DMS 273 treated with DMSO at 0.1 percent for 48 hours (cell line): ENCODE results near the gene GLP2R.

Experiments
- DNase-seq: peaks from one replicate; lab custom pipeline; 2025; lab: John Stamatoyannopoulos, UW

GLP2R gene

DNA sequence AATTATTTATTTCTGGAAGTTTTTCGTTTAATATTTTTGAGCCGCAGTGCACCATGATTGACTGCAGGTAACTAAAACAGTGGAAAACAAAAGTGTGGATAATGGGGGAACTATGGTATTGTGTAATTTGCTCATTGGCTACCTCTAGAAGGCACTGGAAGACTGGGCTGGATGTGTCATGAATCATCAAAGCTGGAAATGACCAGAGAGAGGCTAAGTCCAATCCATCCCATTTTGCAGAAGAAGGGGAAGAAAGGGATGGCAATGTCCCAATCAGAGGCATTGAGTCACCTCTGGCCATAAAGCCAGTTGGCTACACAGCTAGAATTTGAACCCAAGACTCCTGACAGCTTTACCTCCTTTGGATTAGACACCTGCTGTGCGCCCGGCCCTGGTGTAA lies 29.3 kb downstream of the GLP2R start:
- DNase-seq: no peak

DNA sequence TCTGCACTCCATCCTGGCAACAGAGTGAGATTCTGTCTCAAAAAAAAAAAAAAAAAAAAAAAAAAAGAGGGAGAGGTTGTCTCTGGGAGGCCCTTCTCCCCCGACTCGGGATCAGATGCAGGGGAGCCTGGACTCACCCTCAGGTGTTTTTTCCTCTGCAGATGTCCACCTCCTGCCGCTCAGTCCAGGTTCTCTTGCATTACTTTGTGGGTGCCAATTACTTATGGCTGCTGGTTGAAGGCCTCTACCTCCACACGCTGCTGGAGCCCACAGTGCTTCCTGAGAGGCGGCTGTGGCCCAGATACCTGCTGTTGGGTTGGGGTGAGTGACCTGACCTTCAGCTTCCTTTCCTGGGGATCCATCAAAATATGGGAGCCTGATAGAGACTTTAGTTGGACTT lies 34.1 kb downstream of the GLP2R start:
- DNase-seq: no peak

DNA sequence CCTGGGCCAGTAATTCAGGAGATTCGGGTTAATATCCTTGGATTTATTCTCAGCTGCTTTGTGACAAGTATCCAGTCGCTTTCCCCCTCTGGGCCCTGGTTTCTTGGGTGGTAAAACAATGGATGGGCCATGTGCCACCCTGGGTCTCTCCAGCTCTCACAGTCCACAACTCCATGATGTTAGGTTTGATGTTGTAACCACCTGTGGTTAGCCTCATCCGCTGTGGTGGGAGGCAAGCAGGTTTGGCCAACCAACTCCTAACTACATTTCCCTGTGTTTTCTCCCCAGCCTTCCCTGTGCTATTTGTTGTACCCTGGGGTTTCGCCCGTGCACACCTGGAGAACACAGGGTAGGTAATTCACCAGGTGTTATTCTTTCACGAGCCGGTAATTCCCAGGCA lies 35.1 kb downstream of the GLP2R start:
- DNase-seq: no peak

DNA sequence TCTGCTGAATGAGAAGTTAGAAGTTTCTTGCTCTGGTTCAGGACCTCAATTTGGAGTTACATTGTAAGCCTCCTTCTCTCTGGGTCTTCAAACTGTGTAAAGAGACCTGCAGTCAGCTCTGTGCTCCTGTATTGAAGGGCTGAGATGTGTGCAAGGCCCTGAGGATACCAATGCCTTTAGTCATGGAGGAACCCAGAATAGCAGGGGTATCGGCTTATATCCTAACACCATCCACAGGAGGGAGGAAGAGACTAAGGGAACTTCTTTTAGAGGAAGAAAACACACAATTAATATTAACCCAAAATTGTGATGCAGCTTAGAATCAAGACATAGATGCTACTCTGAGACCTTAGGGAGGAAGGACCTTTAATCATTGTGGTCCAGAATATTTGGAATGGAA lies 36.5 kb downstream of the GLP2R start:
- DNase-seq: no peak

DNA sequence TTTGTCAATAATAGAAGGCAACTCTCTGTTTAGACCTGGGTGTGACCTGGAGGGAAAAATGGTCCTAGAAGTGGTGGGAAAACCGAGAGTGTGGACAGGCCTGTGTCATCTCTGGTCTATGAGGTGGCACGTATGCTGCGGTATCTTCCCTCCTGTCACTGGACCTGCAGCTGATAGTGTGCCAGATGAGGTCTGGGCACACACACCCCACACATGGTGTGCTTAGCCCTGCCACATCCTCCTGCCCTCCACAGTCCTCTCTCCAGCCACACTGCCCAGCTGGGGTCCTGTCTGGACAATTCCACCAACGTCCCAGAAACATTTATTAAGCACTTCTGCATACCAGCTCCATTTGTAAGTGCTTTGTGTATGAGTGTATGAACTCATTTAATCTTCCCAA lies 37.2 kb downstream of the GLP2R start:
- DNase-seq: no peak

DNA sequence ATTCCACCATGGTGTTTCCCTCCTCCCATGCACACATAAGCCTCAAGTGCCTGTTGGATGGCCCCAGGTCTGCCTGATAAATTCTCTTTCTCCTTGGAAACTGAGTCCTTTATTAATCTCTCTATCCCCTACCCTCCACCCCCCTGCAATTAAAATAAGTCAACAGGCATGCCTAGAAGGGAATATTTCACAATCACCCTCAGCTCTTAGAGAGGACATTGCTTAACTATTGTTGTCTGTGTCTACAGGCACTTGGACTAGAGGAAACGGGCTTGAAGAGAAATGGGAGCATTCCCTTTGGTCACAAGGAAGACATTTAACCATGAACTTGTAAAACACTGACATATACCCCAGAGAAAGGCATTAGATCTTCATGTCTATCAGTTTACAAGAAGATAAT lies 39.9 kb downstream of the GLP2R start:
- DNase-seq: no peak

DNA sequence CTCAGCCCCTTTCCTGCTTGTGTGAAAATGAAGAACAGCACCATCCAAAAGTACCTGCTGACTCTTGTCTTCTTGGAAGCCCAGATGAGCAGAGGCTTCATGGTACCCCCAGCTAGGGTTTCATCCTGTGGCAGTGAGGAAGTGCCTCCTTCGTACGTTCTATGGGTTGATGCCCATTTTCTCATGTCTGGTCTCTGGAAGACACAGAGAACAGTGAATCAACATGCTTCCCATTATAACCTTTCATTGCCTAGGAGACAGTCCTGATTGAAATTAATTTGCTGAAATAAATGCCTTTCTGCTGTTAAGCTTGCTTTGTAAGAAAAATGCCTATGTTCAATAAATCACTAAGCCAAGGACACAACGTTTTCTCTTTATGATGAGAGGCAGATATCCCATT lies 42.8 kb downstream of the GLP2R start:
- DNase-seq: no peak

DNA sequence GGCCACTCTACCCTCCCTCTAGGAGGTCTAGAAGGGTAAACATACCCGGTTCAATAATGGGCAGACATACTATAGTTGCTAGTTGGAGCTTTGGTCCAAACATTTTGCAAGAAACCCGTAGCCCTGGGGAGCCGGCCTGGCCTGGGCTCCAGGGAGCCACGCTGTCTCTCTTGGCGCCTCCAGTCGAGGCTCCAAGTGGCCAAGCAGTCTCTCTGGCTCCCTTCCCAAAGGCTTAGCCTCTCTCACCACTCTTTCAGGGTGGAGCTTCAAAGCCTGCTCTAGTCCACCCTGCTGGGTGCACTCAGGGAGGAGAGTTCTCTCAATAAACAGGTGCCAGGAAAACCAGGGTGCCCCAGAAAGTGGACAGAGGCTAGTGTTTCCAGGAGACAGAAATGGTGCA lies 47.1 kb downstream of the GLP2R start:
- no peak for DNase-seq

DNA sequence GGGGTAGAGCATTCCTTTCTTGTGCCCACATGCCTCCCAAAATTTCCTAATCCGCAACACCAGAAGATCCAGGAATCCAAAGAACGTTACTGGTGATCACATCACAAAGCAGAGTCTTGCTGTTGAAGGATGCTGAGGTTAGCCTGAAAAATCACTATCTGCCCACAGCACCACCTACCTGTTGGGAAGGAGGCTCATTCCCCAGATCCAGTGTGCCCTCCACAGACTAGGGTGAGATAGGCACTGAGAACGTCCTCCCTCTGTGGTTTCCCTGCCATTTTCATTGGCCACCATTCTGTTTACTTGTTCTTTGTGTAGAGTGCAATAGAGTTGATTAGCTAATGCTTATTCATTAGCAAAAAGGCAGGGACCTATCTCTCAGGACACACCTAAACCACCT lies 49.0 kb downstream of the GLP2R start:
- DNase-seq: no peak

DNA sequence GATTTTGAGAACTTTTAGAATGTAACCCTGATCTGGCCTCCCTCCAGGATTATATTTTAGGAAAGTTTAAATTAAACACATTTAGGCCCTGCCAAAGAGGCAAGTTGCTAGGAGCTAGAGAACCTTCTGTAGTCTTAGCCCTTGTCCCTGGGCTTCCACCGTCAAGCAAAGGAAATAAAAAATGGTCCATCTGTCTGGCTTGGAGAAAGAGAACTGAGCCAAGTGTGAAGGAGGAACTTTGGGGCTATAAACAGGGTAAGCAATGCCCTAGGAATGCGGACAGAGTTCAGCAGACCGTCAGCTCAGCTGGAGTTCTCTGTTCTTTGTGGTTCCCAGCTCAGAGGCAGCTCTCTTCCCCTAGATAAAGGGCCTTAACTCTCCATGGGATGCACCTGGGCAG lies 49.7 kb downstream of the GLP2R start:
- no peak for DNase-seq

DNA sequence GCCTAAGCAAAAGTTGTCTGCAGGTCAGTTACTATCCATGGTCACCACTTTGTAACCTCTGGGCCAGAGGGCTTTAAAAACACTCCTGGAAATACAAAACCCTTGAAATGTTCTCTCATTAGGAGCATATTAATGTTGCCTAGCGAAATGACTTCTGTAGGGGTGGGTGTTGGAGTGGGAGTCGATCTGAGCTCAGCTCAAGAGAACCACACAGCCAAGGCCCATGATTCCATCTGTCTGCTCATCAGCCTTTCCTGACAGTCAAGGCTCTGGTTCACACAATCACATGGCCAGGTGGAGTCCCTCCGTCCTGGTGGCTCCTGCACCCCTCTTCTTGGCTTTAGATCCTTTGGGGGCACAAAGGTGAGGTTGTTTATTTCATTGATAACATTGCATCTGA lies 52.6 kb downstream of the GLP2R start:
- DNase-seq: no peak

DNA sequence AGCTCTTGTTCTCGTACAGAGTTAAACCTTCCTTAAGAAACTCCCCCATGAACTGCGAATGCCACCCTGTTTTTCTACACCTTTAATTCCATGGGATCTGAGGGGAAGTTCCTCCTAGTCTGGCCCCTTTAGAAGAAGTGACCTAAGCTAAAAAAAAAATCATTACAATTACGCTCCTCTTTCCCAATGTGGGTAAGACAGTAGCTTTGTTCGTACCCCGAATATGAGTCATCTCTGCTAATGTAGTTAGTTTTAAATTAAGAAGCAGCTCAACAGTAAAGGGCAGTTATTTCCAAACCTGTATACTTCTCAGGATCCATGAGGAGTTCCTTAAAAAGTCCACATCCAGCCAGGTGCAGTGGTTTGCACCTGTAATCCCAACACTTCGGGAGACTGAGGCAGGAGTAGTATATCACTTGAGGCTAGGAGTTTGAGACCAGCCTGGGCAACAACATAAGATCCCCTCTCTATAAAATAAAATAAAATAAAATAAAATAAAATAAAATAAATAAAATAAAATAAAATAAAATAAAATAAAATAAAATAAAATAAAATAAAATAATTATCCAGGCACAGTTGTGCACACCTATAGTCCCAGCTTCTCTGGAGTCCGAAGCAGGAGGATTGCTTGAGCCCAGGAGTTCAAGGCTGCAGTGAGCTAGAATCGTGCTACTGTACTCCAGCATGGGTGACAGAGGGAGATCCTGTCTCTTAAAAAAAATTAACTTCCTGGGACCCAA lies 53.2 kb downstream of the GLP2R start:
- DNase-seq: no peak

DNA sequence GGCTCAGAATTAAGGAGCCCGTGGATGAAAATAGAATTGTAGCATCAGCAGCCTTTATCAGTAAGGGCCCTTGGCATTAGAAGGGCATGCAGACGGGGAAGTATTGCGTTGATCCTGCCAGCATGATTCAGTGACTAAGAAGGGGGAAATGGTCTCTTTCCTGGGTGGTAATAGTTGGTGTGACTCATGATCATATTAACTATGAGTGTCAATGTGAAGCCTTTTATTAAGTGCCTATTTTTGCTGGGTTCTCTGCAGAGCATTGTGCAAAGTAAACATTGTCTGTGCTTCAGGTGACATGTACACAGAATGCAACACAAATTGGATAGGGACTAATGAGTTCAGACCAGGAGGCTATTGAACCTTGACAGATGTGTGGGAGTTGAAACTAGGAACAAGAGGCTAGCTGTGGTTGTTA lies 54.9 kb downstream of the GLP2R start:
- no peak for DNase-seq

DNA sequence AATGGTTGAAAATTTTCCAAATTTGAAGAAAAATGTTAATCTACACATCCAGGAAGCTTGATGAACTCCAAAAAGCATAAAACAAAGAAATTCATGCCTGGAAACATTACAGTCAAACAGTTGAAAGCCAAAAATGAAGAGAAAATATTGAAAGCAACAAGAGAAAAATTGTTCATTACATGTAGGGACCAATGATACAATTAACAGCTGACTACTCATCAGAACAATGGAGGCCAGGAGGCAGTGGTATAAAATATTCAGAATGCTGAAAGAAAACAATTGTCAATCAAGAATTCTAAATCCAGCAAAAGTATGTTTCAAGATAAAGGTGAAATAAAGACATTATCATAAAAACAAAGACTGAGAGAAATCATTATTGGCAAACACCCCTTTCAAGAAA lies 57.7 kb downstream of the GLP2R start:
- no peak for DNase-seq

DNA sequence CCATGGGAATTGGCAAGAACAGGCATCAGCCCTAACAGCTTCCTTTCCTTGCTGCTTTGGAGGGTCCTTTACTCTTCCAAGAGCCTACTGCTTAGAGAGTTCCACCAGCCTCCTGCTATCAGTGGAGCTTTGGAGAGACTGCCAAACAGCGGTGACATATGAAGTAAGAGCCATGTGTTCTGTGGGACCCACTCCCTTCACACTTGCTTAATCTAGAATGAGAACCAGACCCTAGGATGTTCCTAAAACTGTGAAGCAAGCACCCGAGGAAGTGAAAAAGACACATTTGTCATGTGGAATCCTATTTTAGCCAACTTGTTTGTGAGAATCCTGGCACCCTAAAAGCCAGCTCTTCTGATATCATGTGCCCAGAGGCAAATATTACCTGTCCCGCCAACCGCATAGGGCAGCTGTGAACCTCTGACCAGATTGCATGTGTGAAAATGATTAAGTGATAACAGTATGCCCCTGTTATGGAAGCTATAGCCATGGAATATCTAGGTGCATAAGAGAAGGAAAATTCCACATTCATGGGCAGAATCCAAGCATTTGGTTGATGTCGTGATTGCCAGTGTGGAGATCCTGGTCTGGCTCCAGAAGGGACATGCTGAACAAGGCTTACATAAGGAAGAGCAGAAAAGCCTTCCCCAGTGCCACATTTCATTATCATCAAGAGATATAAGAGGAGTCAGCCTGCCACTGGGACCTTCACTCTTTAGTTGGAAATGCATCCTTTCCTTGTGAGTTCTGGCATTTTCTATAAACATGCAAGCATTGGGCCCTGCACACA lies 60.6 kb downstream of the GLP2R start:
- no peak for DNase-seq

DNA sequence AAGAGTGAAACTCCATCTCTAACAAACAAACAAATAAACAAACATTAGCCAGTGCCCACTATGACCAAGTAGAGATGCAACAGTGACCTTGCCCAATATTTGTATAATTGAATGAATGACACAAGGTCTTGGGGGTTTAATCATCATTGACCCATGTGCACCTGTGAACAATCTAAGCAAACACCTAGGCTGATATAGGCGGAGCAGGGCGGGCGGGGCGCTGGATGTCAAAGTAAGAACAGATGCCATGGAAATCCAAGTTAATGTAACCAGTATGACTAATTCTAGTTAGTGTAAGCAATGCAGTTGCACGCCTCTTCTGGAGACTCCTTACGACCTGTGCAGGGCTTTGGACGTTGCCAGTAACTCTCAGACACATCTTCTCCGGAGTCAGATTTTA lies 61.8 kb downstream of the GLP2R start:
- DNase-seq: no peak

DNA sequence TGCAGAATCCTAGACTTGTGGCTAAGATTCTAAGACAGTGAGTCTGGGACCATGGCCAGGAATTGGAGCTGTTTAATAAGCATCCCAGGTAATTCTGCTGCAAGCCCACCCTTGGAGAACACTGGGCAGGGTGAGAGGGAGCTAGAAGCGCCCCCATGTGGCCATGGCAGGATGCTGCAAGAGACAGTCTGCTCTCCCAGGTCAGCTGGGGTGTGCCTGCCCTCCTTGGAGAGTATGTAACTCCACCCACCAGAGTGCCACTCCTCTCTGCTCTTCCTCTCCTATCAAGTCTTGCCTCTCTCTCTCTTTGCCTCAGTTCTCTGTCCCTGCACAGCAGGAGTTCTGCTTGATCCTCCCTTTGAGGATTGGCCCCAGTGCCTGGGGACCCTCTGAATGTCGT lies 64.4 kb downstream of the GLP2R start:
- DNase-seq: no peak

DNA sequence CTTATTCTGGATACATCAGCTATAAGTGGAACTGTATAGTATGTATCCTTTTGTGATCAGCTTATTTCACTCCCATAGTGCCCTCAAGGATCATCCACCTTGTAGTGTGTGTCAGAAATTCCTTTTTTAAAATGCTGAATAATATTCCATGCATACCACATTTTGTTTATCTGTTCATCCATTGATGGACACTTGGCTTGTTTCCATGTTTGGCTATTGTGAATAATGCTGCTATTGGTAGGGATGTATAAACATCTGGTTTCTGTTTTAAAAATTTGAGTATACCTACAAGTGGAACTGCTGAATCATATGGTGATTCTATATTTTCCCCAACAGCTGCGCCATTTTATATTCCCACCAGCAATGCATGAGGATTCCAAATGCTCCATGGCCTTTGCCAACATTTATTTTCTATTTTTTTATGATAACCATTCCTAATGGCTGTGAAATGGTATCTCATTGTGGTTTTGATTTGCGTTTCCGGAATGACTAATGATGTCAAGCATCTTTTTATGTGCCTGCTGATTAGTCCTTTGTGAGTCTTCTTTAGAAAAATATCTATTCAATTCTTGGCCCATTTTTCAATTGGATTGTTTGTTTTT lies 67.8 kb downstream of the GLP2R start:
- no peak for DNase-seq

DNA sequence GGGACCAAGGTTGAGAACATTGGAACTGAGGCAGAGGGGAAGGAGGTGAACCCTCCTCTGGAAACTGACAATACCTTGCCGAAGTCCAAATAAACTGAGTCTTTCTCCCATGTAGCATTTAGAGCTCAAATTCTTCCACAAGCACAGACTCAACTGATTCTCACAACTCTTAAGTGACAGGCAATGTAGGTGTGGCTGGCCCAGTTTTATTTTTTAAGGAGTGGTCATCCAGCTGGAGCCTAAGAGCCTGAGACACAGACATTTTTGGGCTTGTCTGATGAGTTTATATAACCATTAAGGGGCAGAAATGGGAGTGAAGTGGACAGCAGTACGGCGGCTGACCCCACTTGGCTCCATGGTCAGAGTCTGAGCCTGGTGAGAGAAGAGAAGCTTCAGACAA lies 68.5 kb downstream of the GLP2R start:
- DNase-seq: no peak

DNA sequence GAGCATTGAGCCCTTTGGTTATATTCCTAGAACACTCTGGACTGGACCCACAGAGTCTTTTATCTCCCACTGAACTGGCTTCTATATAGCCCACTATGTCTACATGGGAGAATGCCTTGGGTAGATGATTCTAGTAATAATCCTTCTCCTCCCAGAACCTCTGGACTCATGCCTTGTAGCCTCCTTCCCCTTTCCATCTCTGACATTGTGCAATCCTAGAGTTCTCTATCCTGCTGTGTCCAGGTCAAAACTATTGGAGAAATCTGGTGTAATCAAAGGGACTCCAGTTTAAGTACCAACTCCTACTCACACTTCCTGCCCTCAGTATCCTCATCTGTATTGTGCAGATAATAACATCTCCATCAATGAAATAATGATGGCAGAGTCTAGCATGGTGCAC lies 70.2 kb downstream of the GLP2R start:
- DNase-seq: no peak

DNA sequence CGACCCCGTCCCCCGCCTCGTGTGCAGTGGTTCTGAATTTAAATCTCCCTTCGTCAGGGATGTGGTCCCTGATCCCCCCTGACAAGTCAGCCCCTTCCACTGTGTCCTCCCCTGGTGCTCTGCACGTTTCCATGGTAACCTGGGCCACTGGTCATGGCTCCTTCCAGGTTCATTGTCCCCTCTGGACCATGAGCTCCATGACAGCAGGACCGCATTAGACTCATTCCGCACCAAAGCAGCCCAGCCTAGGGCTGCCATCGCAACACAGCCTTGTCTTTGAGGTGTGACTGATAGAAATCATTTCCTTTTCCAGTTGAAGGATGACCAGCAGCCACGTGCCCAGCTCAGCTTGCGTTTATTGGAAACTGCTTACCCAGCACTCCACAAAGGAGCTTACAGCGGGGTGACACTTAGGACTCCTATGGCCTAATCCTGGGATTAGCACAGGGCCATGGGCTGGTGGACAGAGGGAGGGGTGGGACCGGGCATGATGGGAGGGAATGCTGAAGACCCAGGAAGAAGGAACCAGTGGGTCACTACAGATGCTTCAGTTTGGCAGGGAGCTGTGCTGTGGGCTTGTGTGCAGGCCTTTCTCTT lies 71.7 kb downstream of the GLP2R start:
- DNase-seq: no peak

DNA sequence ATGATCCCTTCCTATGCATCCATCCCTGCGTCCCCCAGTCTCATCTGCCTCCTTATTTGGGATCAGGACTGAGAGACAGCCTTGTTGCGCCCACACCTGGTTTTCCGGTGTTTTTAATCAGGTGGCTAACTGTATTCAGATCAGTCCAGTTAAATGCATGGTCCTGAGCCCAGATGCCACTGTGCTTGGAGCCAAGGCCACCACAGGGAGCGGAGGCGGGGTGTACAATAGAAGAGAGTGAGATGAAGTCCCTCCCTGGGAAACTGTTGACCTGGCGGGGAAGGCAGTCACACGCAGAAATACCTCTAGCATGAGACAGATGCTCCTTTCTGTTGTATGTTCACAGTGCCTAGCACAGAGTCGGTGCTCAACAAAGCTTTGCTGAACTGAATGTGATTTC lies 73.1 kb downstream of the GLP2R start:
- DNase-seq: no peak
